Astrocyte of the cerebellum (primary cell): ENCODE measurements around the gene PDE1C.

Experiments
- DNase-seq: peaks from one replicate; pipeline ENCODE4 v3.0.0-alpha.2; 2011; ENCODE audit warnings: low read depth
- H3K4me3 ChIP-seq: 2 replicates; pipeline ENCODE4 v1.5.1; 2011; ENCODE audit warnings: mild to moderate bottlenecking, low read depth, low read length, moderate library complexity
- in situ Hi-C: cut with HindIII; loops from 2 replicates; pipeline ENCODE4 v1.10.0; 2017; ENCODE audit warnings: low sequenced_read_pairs
- TF ChIP-seq, protein P1 (sequence below): IDR thresholded peaks from 2 replicates; pipeline ENCODE4 v1.5.1; 2012; ENCODE audit warnings: low read length, low read depth, moderate library complexity, mild to moderate bottlenecking; ENCODE audit errors: missing control alignments

The PDE1C gene

DNA sequence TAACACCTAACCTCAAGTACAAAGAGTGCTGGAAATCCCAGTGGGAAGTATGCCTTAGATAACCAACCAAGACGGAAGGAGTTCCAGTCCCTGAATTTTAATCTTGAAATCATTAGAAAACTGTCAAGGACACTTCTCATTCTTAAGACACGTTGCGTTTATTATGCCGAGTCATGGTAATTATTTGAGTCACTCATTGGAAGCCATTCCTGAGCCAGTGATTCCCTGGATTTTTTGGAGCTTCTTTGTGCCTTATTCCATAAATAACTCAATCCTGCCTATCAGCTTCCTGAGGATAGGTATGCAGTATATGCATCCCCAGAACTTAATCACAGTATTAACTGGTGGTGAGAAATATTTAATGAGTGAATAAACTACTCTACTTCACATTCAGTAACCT lies 305.7 kb downstream of the PDE1C start:
- TF ChIP-seq, protein P1, sequence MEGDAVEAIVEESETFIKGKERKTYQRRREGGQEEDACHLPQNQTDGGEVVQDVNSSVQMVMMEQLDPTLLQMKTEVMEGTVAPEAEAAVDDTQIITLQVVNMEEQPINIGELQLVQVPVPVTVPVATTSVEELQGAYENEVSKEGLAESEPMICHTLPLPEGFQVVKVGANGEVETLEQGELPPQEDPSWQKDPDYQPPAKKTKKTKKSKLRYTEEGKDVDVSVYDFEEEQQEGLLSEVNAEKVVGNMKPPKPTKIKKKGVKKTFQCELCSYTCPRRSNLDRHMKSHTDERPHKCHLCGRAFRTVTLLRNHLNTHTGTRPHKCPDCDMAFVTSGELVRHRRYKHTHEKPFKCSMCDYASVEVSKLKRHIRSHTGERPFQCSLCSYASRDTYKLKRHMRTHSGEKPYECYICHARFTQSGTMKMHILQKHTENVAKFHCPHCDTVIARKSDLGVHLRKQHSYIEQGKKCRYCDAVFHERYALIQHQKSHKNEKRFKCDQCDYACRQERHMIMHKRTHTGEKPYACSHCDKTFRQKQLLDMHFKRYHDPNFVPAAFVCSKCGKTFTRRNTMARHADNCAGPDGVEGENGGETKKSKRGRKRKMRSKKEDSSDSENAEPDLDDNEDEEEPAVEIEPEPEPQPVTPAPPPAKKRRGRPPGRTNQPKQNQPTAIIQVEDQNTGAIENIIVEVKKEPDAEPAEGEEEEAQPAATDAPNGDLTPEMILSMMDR, result no peak
- in situ Hi-C loops, result no loop called here
- H3K4me3 ChIP-seq, result no peak overlapping the region
- no peak for DNase-seq

DNA sequence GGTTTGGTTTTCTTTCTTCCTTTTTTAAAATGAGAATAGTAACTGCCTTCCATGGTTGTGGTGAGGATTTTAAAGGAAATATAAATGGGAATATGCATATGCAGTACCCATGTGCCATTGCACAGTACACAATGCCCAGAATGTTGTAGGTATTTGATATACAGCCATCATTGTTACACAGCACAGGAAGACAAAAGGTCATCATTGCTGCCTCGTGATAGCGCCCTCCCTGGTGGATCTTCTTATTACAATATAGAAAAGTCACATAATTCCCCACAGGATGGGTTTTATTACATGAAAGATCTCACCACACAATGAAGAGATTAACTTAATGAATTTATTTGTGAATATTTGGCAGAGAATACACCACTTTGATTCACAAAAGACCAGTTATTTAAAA lies 306.7 kb downstream of the PDE1C start:
- TF ChIP-seq, protein P1, result no peak
- no peak for DNase-seq
- in situ Hi-C loops, result no loop called here
- H3K4me3 ChIP-seq, result no peak overlapping the region

DNA sequence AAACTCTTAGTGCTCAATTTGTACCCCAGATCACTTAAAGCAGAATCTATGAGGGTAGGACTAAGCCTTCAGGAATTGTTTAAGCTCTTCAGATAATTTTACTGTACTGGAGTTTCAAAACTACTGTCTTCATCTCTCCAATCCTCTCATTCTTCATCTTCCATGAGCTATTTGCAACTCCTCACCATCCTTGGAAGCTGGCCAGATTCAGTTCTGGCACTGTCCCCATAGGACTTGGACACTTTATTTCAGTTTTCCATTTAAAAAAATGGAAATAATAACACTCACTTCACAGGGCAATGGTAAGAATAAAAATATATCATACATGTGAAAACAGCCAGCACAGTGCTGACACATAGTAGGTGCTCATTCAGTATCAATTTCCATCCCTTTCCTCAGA lies 308.6 kb downstream of the PDE1C start:
- H3K4me3 ChIP-seq, result no peak overlapping the region
- DNase-seq, result no peak
- in situ Hi-C loops, result no loop called here
- TF ChIP-seq, protein P1, result no peak

DNA sequence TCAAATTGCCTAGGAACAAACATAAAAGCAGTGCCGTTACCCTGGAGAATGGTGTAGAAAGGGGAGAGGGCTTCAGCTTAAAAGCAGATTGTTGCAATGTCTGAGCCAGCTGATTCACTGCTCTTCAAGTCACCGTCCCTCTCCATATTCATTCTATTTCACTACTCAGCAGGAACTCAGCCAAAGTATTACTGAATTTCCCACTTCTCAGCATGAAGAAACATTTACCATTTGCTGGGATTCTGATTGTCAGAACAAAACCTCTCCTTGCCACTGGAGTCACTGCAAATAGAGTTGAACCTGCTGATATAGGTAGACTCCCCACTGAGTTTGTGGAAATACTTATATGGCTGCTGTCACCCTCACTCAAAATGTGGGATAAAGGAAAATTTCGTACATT lies 311.5 kb downstream of the PDE1C start:
- in situ Hi-C loops, result no loop called here
- no peak overlapping the region for H3K4me3 ChIP-seq
- DNase-seq, result peak; percentile 19
- TF ChIP-seq, protein P1, result no peak

DNA sequence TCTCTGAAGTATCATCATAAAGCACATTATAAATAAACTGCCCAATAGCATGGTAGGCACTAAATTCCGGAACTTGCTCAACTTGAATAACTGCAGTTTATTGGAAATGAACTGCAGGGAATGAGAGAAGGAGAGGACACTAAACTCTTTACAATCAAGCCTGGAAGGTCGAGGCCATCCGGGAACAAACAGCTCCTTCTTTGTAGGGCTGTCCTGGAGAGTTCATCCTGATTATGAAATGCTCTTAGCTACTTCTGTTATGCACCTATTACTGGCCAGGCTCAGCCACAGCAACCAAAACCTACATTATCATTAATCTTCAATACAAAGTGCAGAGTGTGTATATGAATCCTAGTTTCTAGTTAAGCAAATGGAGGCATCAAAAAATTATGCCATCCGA lies 318.5 kb downstream of the PDE1C start:
- no peak for DNase-seq
- H3K4me3 ChIP-seq, result no peak overlapping the region
- in situ Hi-C loops, result no loop called here
- TF ChIP-seq, protein P1, result no peak

DNA sequence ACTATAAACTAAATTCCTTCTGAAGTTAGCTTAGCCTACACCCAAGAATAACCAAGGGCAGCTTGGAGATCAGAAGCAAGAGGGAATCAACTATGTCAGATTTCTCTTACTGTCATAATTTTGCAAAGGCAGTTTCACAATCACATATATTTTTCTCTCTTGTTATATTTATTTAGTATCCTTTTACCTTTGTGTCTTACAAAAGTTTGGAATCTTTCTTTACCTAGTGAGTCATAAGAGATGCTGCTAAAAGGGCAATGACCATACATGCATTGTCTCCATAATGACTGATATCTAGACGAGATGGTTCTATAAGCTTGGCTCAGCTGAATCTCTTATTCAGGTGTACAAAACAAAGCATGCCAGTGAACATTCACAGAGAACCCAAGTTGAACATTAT lies 322.1 kb downstream of the PDE1C start:
- H3K4me3 ChIP-seq, result no peak overlapping the region
- in situ Hi-C loops, result no loop called here
- TF ChIP-seq, protein P1, result no peak
- no peak for DNase-seq

DNA sequence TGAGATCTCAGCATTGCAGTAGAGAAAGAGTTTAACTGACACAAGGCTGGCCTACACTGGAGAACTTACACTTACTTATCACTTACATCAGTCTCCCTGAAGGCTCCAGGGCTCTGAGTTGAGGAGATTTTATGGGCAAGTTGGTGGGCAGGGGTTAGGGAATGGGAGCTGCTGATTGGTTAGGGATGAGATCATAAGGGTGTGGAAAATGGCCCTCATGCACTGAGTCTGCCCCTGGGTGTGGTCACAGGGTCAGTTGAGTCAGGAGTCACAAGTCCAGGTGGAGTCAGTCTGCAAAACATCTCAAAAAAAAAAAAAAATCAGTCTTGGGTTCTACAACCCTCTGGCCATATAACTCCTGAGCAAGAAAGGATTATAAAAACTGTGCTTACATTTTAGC lies 322.7 kb downstream of the PDE1C start:
- DNase-seq, result no peak
- TF ChIP-seq, protein P1, result no peak
- no peak overlapping the region for H3K4me3 ChIP-seq
- in situ Hi-C loops, result no loop called here
